NK-92 (cell line): ENCODE results near the gene BMPR1B.

Experiments used
- DNase-seq: peaks from one replicate; lab custom pipeline; 2025; ENCODE audit not compliant: unreplicated experiment; lab: John Stamatoyannopoulos, UW

The BMPR1B gene

GRCh38 chr4:94757192-94758140 lies at the start of gene BMPR1B:
TSS of gene BMPR1B (plus strand) at chr4:94757955. CDS start at chr4:95104425, 346,470 bp downstream.
- DNase-seq = no peak

- no peak for DNase-seq
Observed at GRCh38 chr4:94711635-94712034, 46.1 kb upstream of the BMPR1B start.

- DNase-seq = no peak
Observed at GRCh38 chr4:94714365-94715160, 43.2 kb upstream of the BMPR1B start.

DNA sequence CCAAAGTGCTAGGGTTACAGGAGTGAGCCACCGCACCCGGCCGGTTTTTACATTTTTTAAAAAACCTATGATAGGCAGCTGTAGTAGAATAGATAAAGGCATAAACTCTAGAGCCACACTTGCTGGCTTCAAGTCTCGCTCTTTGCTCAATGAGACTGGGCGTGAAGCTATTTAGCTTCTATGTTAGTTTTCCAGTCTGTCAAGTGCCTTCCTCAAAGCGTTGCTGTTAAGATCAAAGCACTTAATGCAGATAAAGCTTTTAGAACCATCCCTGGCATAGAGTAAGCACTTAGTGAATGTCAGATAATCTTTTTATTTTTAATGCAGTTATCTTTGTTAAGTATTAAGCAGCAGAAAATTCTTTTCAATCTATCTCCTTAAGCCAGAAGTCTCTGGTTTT lies 42.0 kb upstream of the BMPR1B start:
- DNase-seq = no peak

GRCh38 chr4:94721310-94721709 lies 36.4 kb upstream of the BMPR1B start:
- DNase-seq = no peak

- DNase-seq = no peak
Observed at GRCh38 chr4:94722270-94722669, 35.5 kb upstream of the BMPR1B start.

- DNase-seq = no peak
Observed at GRCh38 chr4:94722748-94723147, 35.0 kb upstream of the BMPR1B start.

- no peak for DNase-seq
Observed at GRCh38 chr4:94724016-94724790, 33.6 kb upstream of the BMPR1B start.

GRCh38 chr4:94726524-94727123 lies 31.1 kb upstream of the BMPR1B start:
- no peak for DNase-seq

DNA sequence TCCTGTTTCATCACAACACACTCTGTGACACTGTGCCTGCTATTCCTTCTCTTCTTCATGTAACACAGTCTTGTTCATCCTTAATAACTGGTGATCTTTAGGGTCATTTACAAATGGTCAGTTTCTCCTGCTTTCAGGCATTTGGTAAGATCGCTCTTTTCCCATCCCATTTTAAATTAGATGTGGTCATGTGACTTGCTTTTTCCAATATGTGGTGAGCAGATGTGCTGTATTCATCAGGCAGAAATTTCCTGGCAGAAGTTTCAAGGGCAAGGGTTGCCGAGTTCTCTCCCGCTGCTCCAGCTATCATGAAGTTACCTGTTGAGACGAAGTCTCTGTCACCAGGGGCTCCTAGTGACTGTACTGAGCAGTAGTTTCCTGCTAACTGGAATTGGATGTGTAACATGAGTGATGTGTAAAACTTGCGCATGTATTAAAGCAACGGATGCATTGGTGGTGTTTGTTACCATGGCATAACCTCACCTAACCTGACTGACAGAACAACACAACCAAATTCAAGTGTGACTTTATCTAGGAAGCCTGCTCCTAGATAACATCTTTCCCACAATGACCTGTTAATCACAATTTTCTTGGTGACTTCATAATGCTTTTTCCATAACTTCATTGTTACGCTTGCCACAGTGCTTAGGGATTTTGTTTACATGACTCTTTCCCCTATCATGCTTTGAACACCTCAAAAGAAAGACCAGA lies 29.5 kb upstream of the BMPR1B start:
- DNase-seq = no peak

GRCh38 chr4:94732358-94732698 lies 25.4 kb upstream of the BMPR1B start:
- DNase-seq = no peak

DNA sequence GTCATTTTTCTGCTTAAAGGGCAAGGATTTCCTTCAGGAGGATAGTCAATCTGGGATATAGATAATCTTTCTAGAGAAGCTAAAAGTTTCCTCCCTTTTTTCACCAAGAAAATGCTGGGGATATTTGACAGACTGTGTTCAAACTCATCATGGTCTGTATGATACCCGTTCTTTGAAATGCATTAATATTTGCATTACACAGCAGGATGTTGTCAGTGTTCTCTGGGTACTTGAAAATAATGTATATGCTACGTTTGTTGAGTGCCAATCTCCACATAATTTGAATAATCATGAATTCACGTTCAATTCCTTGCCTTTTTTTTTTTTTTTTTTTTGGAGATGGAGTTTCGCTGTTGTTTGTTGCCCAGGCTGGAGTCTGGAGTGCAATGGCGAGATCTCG lies 18.0 kb upstream of the BMPR1B start:
- DNase-seq = no peak

DNA sequence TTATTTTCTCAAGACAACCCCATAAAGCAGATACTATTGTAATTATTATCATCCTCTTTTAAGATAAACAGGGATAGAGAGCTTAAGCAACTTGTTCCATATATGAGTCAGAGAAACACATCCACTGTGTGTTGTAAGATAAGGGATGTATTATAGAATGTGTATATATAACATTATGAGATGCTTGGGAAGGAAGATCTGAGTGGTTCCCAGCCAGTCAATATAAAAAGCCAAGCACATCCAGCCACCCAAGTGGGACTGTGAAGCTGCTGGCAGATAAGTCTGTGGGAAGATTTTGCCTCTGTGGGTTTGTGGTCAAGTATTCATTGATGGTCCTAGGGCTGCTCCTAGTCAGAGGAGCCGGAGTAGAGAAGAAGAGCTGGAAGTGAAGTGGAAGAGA lies 16.5 kb upstream of the BMPR1B start:
- no peak for DNase-seq

- no peak for DNase-seq
Observed at GRCh38 chr4:94743838-94744237, 13.9 kb upstream of the BMPR1B start.

DNA sequence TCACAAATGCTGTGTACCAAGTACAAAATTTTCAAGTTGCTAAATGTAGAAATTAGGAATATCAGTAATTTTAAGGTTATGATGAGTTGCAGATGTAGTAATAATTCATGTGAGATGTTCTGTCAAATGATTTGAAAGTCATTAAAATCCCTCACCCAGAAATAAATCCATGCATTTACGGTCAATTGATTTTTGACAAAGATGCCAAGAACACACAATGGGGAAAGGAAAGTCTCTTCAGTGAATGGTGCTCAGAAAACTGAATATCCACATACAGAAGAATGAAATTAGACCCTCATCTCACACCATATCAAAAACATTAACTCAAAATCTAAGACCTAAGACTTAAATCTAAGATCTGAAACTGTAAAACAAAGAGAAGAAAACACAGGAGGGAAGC lies 12.9 kb upstream of the BMPR1B start:
- no peak for DNase-seq

DNA sequence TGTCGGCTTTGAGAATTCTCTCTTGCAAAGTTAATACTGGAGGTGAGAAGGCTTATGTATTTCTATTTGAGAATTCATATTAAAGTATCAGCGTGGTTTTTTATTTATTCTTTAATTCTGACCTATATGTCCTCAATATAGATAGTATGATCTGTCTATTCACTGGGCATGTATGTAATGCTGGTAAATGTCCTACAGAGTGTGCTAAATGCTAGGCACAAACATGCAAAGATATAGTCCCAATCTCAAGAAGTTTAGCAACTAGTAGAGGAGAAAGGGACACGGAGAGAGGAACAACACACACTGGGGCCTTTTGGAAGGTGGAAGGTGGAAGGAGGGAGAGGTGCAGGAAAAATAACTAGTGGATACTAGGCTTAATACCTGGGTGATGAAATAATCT lies 11.0 kb upstream of the BMPR1B start:
- DNase-seq = no peak

GRCh38 chr4:94758141-94758699 lies 465 bp downstream of the BMPR1B start:
- DNase-seq = no peak

GRCh38 chr4:94758700-94759399 lies 1.1 kb downstream of the BMPR1B start:
- no peak for DNase-seq

DNA sequence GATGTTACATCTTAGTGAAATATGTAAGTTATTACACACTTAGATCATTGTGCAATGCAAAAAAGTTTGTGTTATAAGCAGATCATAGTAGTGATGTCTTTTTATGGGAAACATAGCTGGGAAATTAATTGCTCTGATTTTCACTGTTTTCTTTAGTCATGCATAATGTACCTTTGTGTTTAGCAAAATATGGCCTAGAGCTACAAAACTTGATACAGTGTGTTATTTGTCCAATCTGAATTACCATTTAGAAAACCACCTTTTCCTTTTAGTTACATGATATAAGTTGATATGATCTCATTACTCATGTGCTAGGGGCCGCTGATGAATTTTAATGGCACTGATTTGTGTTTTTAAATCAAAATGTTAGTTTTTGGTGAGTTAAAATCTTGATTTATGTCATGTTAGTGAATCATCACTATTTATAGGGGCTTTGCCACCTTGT lies 2.0 kb downstream of the BMPR1B start:
- no peak for DNase-seq
